Sigmoid colon (tissue), 7 donors: ENCODE measurements around the gene CTPS2. TPM values are rescaled to one million over a fixed set of nuclear protein-coding genes. Genes with fewer than 3 reads are reported as not detected.

Source experiments
- DNase-seq: peaks from one replicate; pipeline ENCODE4 v3.0.0-alpha.2; 2019
- H3K27ac ChIP-seq, 4 donors: fragments of 200-600 bp; sonication (generic); one replicate each; pipeline ENCODE4 v1.5.1; 2016 to 2019; ENCODE audit warnings: mild to moderate bottlenecking in 1 of 4
- H3K27me3 ChIP-seq, 3 donors: fragments of 200-600 bp; sonication (generic); one replicate each; pipeline ENCODE4 v1.5.1; 2019; ENCODE audit warnings: mild to moderate bottlenecking in 1 of 3
- H3K36me3 ChIP-seq, 4 donors: fragments of 200-600 bp; sonication (generic); one replicate each; pipeline ENCODE4 v1.5.1; 2016 to 2019
- H3K4me1 ChIP-seq, 4 donors: fragments of 200-600 bp; sonication (generic); one replicate each; pipeline ENCODE4 v1.5.1; 2017 to 2019
- H3K4me3 ChIP-seq, 4 donors: fragments of 200-600 bp; sonication (generic); one replicate each; pipeline ENCODE4 v1.5.1; 2017 to 2019; ENCODE audit warnings: mild to moderate bottlenecking in 2 of 4, moderate library complexity in 1 of 4
- H3K9me3 ChIP-seq, 4 donors: fragments of 200-600 bp in 3 of 4; sonication (generic) in 3 of 4; one replicate each; pipeline versions ENCODE4 v1.5.1 to v1.6.1; 2013 to 2019
- EP300 ChIP-seq, 4 donors: sonication (generic); formaldehyde crosslinking; IDR thresholded peaks; one replicate each; pipeline ENCODE4 v1.6.1; 2017; ENCODE audit warnings: antibody characterized with exemption in 4 of 4
- POLR2A ChIP-seq, 2 donors: fragments of 450-650 bp; IDR thresholded peaks; one replicate each; pipeline ENCODE4 v1.6.1; 2016; ENCODE audit warnings: antibody characterized with exemption in 2 of 2, mild to moderate bottlenecking in 2 of 2, moderate library complexity in 2 of 2
- POLR2AphosphoS5 ChIP-seq, 4 donors: sonication (generic); formaldehyde crosslinking; IDR thresholded peaks; one replicate each; pipeline ENCODE4 v1.6.1; 2017; ENCODE audit warnings: antibody characterized with exemption in 4 of 4
- WGBS, 2 donors: extraction: QIAGEN DNeasy Blood & Tissue Kit; methylation state at CpG; one replicate each; pipeline ENCODE4 v1.1.7; 2013; 5-methylcytosine and 5-hydroxymethylcytosine counted together
- intact Hi-C: fragments of 100-400 bp; cut with DNase I; formaldehyde crosslinking; loops from one replicate; pipeline ENCODE4 v1.15.1; 2023
- polyA plus RNA-seq, 3 donors: library from polyadenylated mRNA; stranded (reverse); fragments of 200-250 nt; gene quantifications; one replicate each; pipeline ENCODE4 v1.2.3, GENCODE V29; 2013
- total RNA-seq, 4 donors: library from RNA; depleted of rRNA; stranded (reverse); fragments of >200 nt; gene quantifications; one replicate each; pipeline ENCODE4 v1.1.0, GENCODE V29; 2016
- TF ChIP-seq, protein P1 (sequence below), 4 experiments: fragments of 450-650 bp in 3 of 4; fragments of 200-600 bp in 1 of 4; IDR thresholded peaks; one replicate each; pipeline ENCODE4 v1.5.1; 2016 to 2019; ENCODE audit warnings: antibody characterized with exemption in 4 of 4, mild to moderate bottlenecking in 3 of 4, moderate library complexity in 2 of 4
- donor health status: healthy with polysubstance abuse.
- donor health status: Bipolar disorder and iron deficiency.
- donor health status: healthy.

Gene CTPS2
- total and polyA plus RNA-seq, 7 donors = 6.0 to 23.0 (median 11.7) TPM

DNA sequence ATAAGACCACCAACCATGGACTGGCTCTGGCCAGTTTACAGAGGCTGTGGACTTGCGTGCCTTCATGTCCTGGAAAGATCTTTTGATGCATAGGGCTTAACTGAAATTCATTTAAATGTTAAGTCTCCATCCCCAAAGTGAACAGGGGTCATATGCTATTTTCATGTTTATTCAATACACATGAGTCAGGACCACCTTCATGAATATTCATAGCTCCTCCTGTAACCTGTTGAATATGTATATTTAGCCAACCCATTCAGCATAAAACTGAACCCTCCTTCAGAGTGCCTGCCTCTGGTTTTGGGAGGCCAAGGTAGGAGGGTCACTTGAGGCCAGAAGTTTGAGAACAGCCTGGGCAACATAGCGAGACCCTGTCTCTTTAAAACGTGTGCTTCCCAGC lies 7.1 kb downstream of the CTPS2 start:
- H3K4me3 ChIP-seq = no peak overlapping the region
- TF ChIP-seq, protein P1, sequence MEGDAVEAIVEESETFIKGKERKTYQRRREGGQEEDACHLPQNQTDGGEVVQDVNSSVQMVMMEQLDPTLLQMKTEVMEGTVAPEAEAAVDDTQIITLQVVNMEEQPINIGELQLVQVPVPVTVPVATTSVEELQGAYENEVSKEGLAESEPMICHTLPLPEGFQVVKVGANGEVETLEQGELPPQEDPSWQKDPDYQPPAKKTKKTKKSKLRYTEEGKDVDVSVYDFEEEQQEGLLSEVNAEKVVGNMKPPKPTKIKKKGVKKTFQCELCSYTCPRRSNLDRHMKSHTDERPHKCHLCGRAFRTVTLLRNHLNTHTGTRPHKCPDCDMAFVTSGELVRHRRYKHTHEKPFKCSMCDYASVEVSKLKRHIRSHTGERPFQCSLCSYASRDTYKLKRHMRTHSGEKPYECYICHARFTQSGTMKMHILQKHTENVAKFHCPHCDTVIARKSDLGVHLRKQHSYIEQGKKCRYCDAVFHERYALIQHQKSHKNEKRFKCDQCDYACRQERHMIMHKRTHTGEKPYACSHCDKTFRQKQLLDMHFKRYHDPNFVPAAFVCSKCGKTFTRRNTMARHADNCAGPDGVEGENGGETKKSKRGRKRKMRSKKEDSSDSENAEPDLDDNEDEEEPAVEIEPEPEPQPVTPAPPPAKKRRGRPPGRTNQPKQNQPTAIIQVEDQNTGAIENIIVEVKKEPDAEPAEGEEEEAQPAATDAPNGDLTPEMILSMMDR (IDR thresholded peaks at IDR 0.05) = no peak
- TF ChIP-seq POLR2A (IDR thresholded peaks at IDR 0.05) = no peak
- WGBS, 2 donors = 91 to 92% methylated on average over 3 of the region's 3 CpGs

DNA sequence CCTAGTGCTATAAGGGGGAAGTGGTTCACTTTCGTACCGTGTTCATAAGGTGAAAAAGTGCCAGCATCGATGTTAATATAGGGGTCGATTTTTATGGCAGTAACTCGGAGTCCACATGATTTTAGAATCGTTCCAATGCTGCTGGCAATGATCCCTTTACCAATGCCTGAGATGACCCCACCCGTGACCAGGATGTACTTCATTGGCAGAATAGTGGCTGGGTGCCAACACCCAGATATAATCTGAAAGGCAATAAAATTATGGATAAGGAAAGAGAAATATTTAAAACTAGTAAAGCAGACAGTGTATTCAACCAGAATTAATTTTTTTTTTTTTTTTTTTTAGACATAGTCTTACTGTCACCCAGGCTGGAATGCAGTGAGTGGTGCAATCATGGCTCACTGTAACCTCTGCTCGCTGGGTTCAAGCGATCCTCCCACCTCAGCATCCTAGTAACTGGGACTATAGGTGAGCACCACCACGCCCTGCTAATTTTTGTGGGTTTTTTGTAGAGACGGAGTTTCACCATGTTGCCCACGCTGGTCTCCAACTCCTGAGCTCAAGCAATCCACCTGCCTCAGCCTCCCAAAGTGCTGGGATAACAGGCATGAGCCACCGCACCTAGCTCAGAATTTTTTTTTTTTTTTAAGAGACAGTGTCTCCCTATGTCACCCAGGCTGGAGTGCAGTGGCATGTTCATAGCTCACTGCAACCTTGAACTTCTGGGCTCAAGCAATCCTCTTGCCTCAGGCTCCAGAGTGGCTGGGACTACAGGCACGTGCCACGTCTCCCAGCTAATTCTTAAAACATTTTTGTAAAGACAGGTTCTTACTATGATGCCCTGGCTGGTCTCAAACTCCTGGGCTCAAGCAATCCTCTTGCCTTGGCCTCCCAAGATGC lies 9.5 kb downstream of the CTPS2 start:
- Histone ChIP-seq H3K27ac (no peak overlapping the region), H3K27me3 (no peaks in the 10 kb centered on the region), H3K36me3 (peaks cover 0 to 6% (median 0%) of the 10 kb centered on the region in 4 donors), H3K4me1 (no peaks in the 10 kb centered on the region), H3K4me3 (no peak overlapping the region), H3K9me3 (no peaks in the 10 kb centered on the region)
- peak; percentile 6 for DNase-seq
- intact Hi-C loops = no loop called here
- 49 to 85% methylated on average over 15 of the region's 15 CpGs for WGBS, 2 donors
- no peak for TF ChIP-seq POLR2AphosphoS5 (IDR thresholded peaks at IDR 0.05)
- TF ChIP-seq, protein P1 (IDR thresholded peaks at IDR 0.05) = no peak
- TF ChIP-seq EP300 (IDR thresholded peaks at IDR 0.05) = no peak

More for the DNA sequence above, 7.1 kb downstream of the CTPS2 start:
- DNase-seq = peak; percentile 19
- Histone ChIP-seq H3K27ac (no peak overlapping the region), H3K9me3 (no peaks in the 10 kb centered on the region), H3K36me3 (no peaks in the 10 kb centered on the region), H3K4me1 (no peaks in the 10 kb centered on the region), H3K27me3 (no peaks in the 10 kb centered on the region)
- intact Hi-C loops = no loop called here

DNA sequence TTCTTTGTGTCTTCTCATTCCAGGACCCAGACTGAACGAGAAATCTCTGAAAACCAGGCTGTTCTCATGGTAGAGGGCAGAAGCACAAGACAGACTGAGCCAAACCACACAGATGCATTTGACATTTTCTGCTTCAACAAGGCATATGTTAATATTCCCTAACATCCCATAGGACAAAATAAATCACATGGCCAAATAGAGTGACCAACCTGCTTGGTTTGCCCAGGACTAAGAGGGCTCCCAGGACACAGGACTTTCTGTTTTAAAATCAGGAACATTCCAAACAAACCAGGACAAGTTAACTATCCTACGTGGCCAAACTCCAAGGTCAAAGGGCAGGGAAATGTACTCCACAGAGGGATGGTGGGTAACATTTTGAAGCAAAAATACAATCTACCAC lies 11.7 kb downstream of the CTPS2 start:
- no peaks in the 10 kb centered on the region for H3K27me3 ChIP-seq
- H3K9me3 ChIP-seq = no peaks in the 10 kb centered on the region
- H3K27ac ChIP-seq = no peak overlapping the region
- intact Hi-C loops = no loop called here
- no peak for DNase-seq
- TF ChIP-seq POLR2A (IDR thresholded peaks at IDR 0.05) (no peak), POLR2AphosphoS5 (IDR thresholded peaks at IDR 0.05) (no peak), EP300 (IDR thresholded peaks at IDR 0.05) (no peak)
- TF ChIP-seq, protein P1 (IDR thresholded peaks at IDR 0.05) = no peak
- H3K4me3 ChIP-seq = no peak overlapping the region
- H3K4me1 ChIP-seq = no peaks in the 10 kb centered on the region
- H3K36me3 ChIP-seq = peaks cover 0 to 10% (median 0%) of the 10 kb centered on the region in 4 donors
- 71 to 91% methylated on average over 2 of the region's 2 CpGs for WGBS, 2 donors

DNA sequence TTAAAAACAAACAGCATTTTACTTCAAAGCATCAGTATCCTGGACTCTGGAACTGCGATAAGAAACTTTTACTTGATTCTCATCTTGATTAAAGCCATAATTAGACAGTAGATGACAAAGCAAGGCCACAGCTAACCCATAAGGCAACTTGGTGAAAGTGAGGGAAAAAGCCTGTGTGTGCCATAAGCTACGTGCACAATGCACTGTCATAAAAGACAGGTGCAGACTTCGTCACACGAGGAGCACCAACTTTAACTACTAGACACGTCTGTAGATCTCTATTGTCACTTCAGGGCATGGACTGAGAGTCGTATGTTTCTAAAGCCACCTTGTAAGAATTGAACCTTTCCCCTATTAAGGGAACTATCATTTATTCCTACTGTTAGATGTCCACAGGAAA lies 13.1 kb downstream of the CTPS2 start:
- no peak for DNase-seq
- Histone ChIP-seq H3K4me3 (no peak overlapping the region), H3K27me3 (no peaks in the 10 kb centered on the region), H3K4me1 (no peaks in the 10 kb centered on the region), H3K9me3 (no peaks in the 10 kb centered on the region), H3K36me3 (peaks cover 0 to 10% (median 0%) of the 10 kb centered on the region in 4 donors), H3K27ac (no peak overlapping the region)
- intact Hi-C loops = loop anchor here (10.0 kb wide), 2 partner anchors 935 to 1015 kb away; no protein-coding TSS in a partner anchor
- TF ChIP-seq POLR2AphosphoS5 (IDR thresholded peaks at IDR 0.05) (no peak), POLR2A (IDR thresholded peaks at IDR 0.05) (no peak)
- 28 to 75% methylated on average over 6 of the region's 6 CpGs for WGBS, 2 donors

DNA sequence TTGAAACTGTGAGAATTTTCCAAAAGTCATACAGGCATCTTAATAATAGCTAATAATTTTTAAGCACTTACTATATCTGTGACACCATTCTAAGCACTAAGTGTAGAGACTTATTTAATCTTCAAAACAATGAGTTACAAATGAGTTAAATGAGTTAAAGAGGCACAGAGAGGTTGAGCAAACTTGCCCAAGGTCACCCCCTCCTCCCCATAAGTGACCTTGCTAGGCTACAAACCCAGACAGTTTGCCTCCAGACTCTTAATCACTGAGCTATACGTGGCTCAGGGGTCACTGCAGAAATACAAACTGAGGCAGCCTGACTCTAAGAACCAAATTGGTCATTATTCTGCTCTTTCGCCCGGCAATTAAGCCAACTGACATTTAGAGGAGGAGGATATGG lies 15.5 kb downstream of the CTPS2 start:
- no peak overlapping the region for H3K4me3 ChIP-seq
- H3K4me1 ChIP-seq = no peaks in the 10 kb centered on the region
- H3K27ac ChIP-seq = no peak overlapping the region
- intact Hi-C loops = loop anchor here (10.0 kb wide), 2 partner anchors 932 to 1012 kb away; no protein-coding TSS in a partner anchor
- TF ChIP-seq EP300 (IDR thresholded peaks at IDR 0.05) = no peak
- WGBS, 2 donors = 69 to 88% methylated on average over 3 of the region's 3 CpGs
- H3K27me3 ChIP-seq = no peaks in the 10 kb centered on the region
- no peak for DNase-seq
- H3K9me3 ChIP-seq = no peaks in the 10 kb centered on the region
- H3K36me3 ChIP-seq = peaks cover 0 to 23% (median 0%) of the 10 kb centered on the region in 4 donors
